PC-9 (cell line): ENCODE measurements around the gene POU3F1. TPM values are rescaled to one million over a fixed set of nuclear protein-coding genes. Genes with fewer than 3 reads are reported as not detected.

Source experiments
- BruUV-seq: library from RNA; stranded (reverse); fragments of 400-500 nt; replicated peaks from 2 replicates; lab custom pipeline; 2021; lab: Mats Ljungman, UMichigan
- CTCF ChIA-PET: fragments of 300-600 bp; sonication (Branson Sonifier 250); formaldehyde crosslinking; loops from one replicate; lab custom pipeline; 2022; ENCODE audit warnings: antibody characterized with exemption; lab: Charles Lee
- POLR2A ChIA-PET: fragments of 300-600 bp; sonication (Branson Sonifier 250); formaldehyde crosslinking; loops from one replicate; lab custom pipeline; 2022; ENCODE audit warnings: antibody characterized with exemption; ENCODE audit not compliant: unreplicated experiment; lab: Charles Lee
- DNase-seq, 2 experiments: peaks; one replicate each; pipeline versions ENCODE4 v3.0.0 to v3.0.0-alpha.2; 2015 to 2022; ENCODE audit warnings: mixed read lengths in 1 of 2
- H2AFZ ChIP-seq: fragments of 200-600 bp; sonication (generic); 2 replicates; pipeline ENCODE4 v1.8.1; 2017; ENCODE audit warnings: antibody characterized with exemption
- H3F3A ChIP-seq: fragments of 200-600 bp; sonication (generic); 2 replicates; pipeline ENCODE4 v1.8.1; 2017; ENCODE audit warnings: antibody characterized with exemption, mild to moderate bottlenecking, low read depth; ENCODE audit not compliant: insufficient read depth
- H3K27ac ChIP-seq: fragments of 200-600 bp; sonication (generic); 2 replicates; pipeline ENCODE4 v1.6.1; 2016; ENCODE audit warnings: mixed run types
- H3K27me3 ChIP-seq: fragments of 200-600 bp; sonication (generic); 2 replicates; pipeline ENCODE4 v1.6.1; 2016; ENCODE audit warnings: low read depth, mixed run types; ENCODE audit not compliant: insufficient read depth
- H3K36me3 ChIP-seq: fragments of 200-600 bp; sonication (generic); 2 replicates; pipeline ENCODE4 v1.6.1; 2016; ENCODE audit warnings: low read depth, mixed run types
- H3K4me1 ChIP-seq: fragments of 200-600 bp; sonication (generic); replicated peaks from 2 replicates; pipeline ENCODE4 v1.6.1; 2016; ENCODE audit warnings: mixed run types; ENCODE audit not compliant: insufficient read depth
- H3K4me2 ChIP-seq: fragments of 200-600 bp; sonication (generic); 2 replicates; pipeline ENCODE4 v1.6.1; 2017; ENCODE audit warnings: mixed run types
- H3K4me3 ChIP-seq: fragments of 200-600 bp; sonication (generic); 2 replicates; pipeline ENCODE4 v1.6.1; 2016; ENCODE audit warnings: mixed run types
- H3K79me2 ChIP-seq: fragments of 200-600 bp; sonication (generic); 2 replicates; pipeline ENCODE4 v1.6.1; 2017; ENCODE audit warnings: low read depth, mixed run types
- H3K9me2 ChIP-seq: fragments of 200-600 bp; sonication (generic); 2 replicates; pipeline ENCODE4 v1.8.1; 2017; ENCODE audit warnings: mild to moderate bottlenecking; ENCODE audit not compliant: insufficient read depth
- H3K9me3 ChIP-seq: fragments of 200-600 bp; sonication (generic); 2 replicates; pipeline ENCODE4 v1.8.1; 2016; ENCODE audit warnings: low read depth; ENCODE audit not compliant: insufficient read depth
- H4K20me1 ChIP-seq: fragments of 200-600 bp; sonication (generic); 2 replicates; pipeline ENCODE4 v1.8.1; 2017; ENCODE audit not compliant: insufficient read depth
- EZH2 ChIP-seq: fragments of 200-600 bp; sonication (generic); IDR thresholded peaks from 2 replicates; pipeline ENCODE4 v1.8.0; 2017; ENCODE audit warnings: antibody characterized with exemption, low read depth
- intact Hi-C: fragments of 100-400 bp; cut with micrococcal nuclease; formaldehyde crosslinking; loops from one replicate; pipeline ENCODE4 v1.10.0; 2022; ENCODE audit not compliant: unreplicated experiment
- total RNA-seq: library from RNA; stranded (reverse); gene quantifications from 2 replicates; pipeline ENCODE4 v1.2.3, GENCODE V29; 2021
- TF ChIP-seq, protein P1 (sequence below): fragments of 200-600 bp; sonication (generic); conservative IDR thresholded peaks from 2 replicates; pipeline ENCODE4 v1.6.1; 2017; ENCODE audit warnings: mixed run types, antibody characterized with exemption, mild to moderate bottlenecking, moderate library complexity

Gene POU3F1
- total RNA-seq, 1 experiment from 2014 or later, result not detected

DNA sequence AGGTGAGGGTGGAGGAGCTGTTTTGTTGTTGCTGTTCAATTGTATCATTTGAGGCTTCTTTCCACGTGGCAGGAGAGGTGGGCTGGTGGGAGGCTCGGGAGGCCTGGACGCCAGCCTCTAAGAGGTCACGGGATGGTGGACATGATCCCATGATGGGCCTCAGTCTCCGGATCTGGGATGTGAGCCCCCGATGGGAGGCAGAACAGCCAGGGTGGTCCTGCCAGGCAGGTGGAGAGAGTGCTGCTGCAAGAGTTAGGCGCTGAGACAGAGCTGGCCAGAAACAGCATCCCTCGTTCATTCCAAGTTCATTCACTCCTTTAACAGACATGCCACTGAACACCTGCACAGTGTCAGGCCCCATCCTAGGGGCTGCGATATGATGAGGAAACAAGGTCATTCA, 41.1 kb upstream of the POU3F1 start:
- H3F3A ChIP-seq, result no peaks in the 10 kb centered on the region
- H3K36me3 ChIP-seq, result no peaks in the 10 kb centered on the region
- no peak overlapping the region for H3K4me2 ChIP-seq
- H3K4me3 ChIP-seq, result no peak overlapping the region
- no peak overlapping the region for H3K27ac ChIP-seq
- H2AFZ ChIP-seq, result no peak overlapping the region
- BruUV-seq, result no TSS peak
- intact Hi-C loops, result no loop called here
- no peaks in the 10 kb centered on the region for H3K79me2 ChIP-seq
- CTCF ChIA-PET, result no interaction called here
- H3K4me1 ChIP-seq, result no peaks in the 10 kb centered on the region
- no peaks in the 10 kb centered on the region for H3K9me3 ChIP-seq
- no peaks in the 10 kb centered on the region for H4K20me1 ChIP-seq
- POLR2A ChIA-PET, result no interaction called here
- no peak for DNase-seq
- H3K9me2 ChIP-seq, result no peaks in the 10 kb centered on the region
- TF ChIP-seq EZH2, result no peak
- TF ChIP-seq, protein P1, sequence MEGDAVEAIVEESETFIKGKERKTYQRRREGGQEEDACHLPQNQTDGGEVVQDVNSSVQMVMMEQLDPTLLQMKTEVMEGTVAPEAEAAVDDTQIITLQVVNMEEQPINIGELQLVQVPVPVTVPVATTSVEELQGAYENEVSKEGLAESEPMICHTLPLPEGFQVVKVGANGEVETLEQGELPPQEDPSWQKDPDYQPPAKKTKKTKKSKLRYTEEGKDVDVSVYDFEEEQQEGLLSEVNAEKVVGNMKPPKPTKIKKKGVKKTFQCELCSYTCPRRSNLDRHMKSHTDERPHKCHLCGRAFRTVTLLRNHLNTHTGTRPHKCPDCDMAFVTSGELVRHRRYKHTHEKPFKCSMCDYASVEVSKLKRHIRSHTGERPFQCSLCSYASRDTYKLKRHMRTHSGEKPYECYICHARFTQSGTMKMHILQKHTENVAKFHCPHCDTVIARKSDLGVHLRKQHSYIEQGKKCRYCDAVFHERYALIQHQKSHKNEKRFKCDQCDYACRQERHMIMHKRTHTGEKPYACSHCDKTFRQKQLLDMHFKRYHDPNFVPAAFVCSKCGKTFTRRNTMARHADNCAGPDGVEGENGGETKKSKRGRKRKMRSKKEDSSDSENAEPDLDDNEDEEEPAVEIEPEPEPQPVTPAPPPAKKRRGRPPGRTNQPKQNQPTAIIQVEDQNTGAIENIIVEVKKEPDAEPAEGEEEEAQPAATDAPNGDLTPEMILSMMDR, result no peak
- H3K27me3 ChIP-seq, result peaks cover 14% of the 10 kb centered on the region

DNA sequence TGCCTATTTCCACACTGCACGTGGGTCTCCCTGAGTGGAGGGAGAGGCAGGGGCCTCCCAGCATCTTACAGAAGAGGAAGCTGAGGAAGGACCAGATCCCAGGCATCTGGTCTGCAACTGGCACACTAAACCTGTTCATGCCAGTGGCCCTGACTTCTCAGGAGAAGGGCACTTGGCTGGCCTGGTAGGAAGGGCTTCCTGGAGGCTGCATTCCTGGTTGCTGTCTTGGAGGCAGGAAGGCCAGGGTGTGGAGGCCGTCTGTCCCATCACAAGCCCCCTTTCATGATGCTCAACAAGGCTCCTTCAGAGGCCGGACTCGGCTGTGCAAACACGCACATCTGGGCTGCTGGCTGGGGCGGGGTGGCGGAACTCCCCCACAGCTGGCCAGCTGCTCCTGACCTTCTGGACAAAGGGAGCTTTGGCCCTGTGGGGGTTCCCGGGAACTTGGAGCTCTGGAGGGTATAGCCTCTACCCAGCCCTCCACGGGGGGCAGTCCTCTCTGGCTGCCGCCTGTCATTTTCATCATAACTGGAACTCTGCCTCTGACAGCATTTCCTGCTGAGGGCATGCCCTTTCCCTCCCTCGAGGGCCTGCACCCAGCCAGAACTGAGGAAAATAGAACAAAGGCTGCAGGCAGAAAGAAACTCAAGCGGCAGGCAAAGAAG, 39.2 kb upstream of the POU3F1 start:
- no peak for DNase-seq
- intact Hi-C loops, result no loop called here
- ChIA-PET POLR2A (no interaction called here), CTCF (interaction anchor here (0.6 kb wide), 1 partner anchor 50 kb away, joined by 4 read pairs; no protein-coding TSS in a partner anchor)
- Histone ChIP-seq H4K20me1 (no peaks in the 10 kb centered on the region), H3F3A (no peaks in the 10 kb centered on the region), H3K79me2 (no peaks in the 10 kb centered on the region), H3K9me3 (no peaks in the 10 kb centered on the region), H3K4me2 (no peak overlapping the region), H3K9me2 (no peaks in the 10 kb centered on the region), H2AFZ (no peak overlapping the region), H3K4me1 (no peaks in the 10 kb centered on the region), H3K4me3 (no peak overlapping the region), H3K36me3 (no peaks in the 10 kb centered on the region), H3K27ac (no peak overlapping the region), H3K27me3 (peaks cover 14% of the 10 kb centered on the region)
- no peak for TF ChIP-seq EZH2
- TF ChIP-seq, protein P1, result no peak
- BruUV-seq, result no TSS peak

DNA sequence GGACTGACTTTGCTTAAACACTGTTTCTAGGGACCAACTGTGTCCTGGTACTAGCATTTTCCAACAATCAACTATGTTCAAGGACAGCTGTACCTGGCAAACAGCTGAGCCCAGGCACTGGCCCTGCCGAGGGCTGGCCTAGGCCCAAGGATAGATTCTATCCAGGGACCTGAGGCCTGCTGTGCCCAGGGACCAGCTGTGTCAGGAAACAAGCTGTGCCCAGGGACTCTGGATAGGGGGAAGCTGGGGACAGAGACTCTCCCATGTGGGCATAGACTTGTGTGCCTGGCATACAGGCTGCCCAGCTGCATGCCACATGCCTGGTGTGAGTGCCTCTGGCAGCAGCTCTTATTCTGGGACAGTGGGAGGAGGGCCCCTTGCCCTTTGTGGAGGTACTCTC, 38.1 kb upstream of the POU3F1 start:
- Histone ChIP-seq H3K79me2 (no peaks in the 10 kb centered on the region), H3F3A (no peaks in the 10 kb centered on the region), H3K4me3 (no peak overlapping the region), H3K4me2 (no peak overlapping the region), H3K4me1 (no peaks in the 10 kb centered on the region), H3K36me3 (no peaks in the 10 kb centered on the region), H3K27me3 (peaks cover 8% of the 10 kb centered on the region), H3K9me2 (no peaks in the 10 kb centered on the region), H3K9me3 (no peaks in the 10 kb centered on the region), H2AFZ (no peak overlapping the region), H4K20me1 (no peaks in the 10 kb centered on the region), H3K27ac (no peak overlapping the region)
- POLR2A ChIA-PET, result no interaction called here
- no TSS peak for BruUV-seq
- TF ChIP-seq, protein P1, result no peak
- no peak for TF ChIP-seq EZH2
- intact Hi-C loops, result no loop called here
- no peak for DNase-seq
- CTCF ChIA-PET, result interaction anchor here (0.6 kb wide), 1 partner anchor 34 kb away, joined by 3 read pairs; no protein-coding TSS in a partner anchor
